Liver (tissue), 9 donors: Measurements from ENCODE around the gene CAMSAP1. TPM values are rescaled to one million over a fixed set of nuclear protein-coding genes. Genes with fewer than 3 reads are reported as not detected.

Experiments used
- DNase-seq: peaks from one replicate; pipeline ENCODE4 v3.0.0-alpha.2; 2017; ENCODE audit warnings: low spot score
- H3K27ac ChIP-seq, 2 donors: one replicate each; pipeline ENCODE4 v1.7.0; 2013; ENCODE audit warnings: inconsistent platforms in 2 of 2, low read length in 2 of 2, control low read depth in 1 of 2, low read depth in 1 of 2, mild to moderate bottlenecking in 1 of 2
- H3K27me3 ChIP-seq, 4 donors: one replicate each; pipeline versions ENCODE4 v1.6.1 to v1.7.0; 2013; ENCODE audit warnings: low read length in 3 of 4, inconsistent platforms in 1 of 4, mild to moderate bottlenecking in 1 of 4, moderate library complexity in 1 of 4; ENCODE audit not compliant: control insufficient read depth in 4 of 4, insufficient read depth in 4 of 4
- H3K36me3 ChIP-seq, 4 donors: one replicate each; pipeline versions ENCODE4 v1.6.1 to v1.7.0; 2013; ENCODE audit warnings: low read length in 3 of 4, mild to moderate bottlenecking in 3 of 4, low read depth in 1 of 4, moderate library complexity in 1 of 4; ENCODE audit not compliant: control insufficient read depth in 4 of 4, insufficient read depth in 3 of 4
- H3K4me1 ChIP-seq, 4 donors: one replicate each; pipeline versions ENCODE4 v1.6.1 to v1.7.0; 2013; ENCODE audit warnings: low read length in 3 of 4, mild to moderate bottlenecking in 3 of 4, moderate library complexity in 1 of 4; ENCODE audit not compliant: control insufficient read depth in 4 of 4, insufficient read depth in 4 of 4
- H3K4me3 ChIP-seq, 3 donors: one replicate each; pipeline versions ENCODE4 v1.6.1 to v1.7.0; 2013; ENCODE audit warnings: low read length in 3 of 3, control low read depth in 1 of 3, low read depth in 1 of 3, mild to moderate bottlenecking in 1 of 3
- H3K9ac ChIP-seq, 2 donors: one replicate each; pipeline ENCODE4 v1.7.0; 2013; ENCODE audit warnings: low read length in 2 of 2, mild to moderate bottlenecking in 2 of 2, moderate library complexity in 2 of 2, control low read depth in 1 of 2, low read depth in 1 of 2
- H3K9me3 ChIP-seq, 4 donors: one replicate each; pipeline versions ENCODE4 v1.6.1 to v1.7.0; 2013; ENCODE audit warnings: low read length in 3 of 4; ENCODE audit not compliant: control insufficient read depth in 4 of 4
- ATF3 ChIP-seq: IDR thresholded peaks from 2 replicates; pipeline ENCODE4 v1.6.1; 2016; ENCODE audit warnings: antibody characterized with exemption
- CTCF ChIP-seq: fragments of 150-350 bp; IDR thresholded peaks from 2 replicates; pipeline ENCODE4 v1.5.1; 2017; ENCODE audit warnings: improper control_type of control experiment, low read depth, low read length; ENCODE audit not compliant: missing input control
- EGR1 ChIP-seq, 2 donors: IDR thresholded peaks; 2 replicates each; pipeline ENCODE4 v1.6.1; 2016 to 2018; ENCODE audit warnings: antibody characterized with exemption in 2 of 2, low read depth in 2 of 2
- FOXA1 ChIP-seq: IDR thresholded peaks from 2 replicates; pipeline ENCODE4 v1.6.1; 2016; ENCODE audit warnings: antibody characterized with exemption
- FOXA2 ChIP-seq: IDR thresholded peaks from 2 replicates; pipeline ENCODE4 v1.6.1; 2016; ENCODE audit warnings: antibody characterized with exemption
- GABPA ChIP-seq, 2 donors: IDR thresholded peaks in 1 of 2; conservative IDR thresholded peaks in 1 of 2; 2 replicates each; pipeline ENCODE4 v1.6.1; 2016; ENCODE audit warnings: antibody characterized with exemption in 2 of 2, mild to moderate bottlenecking in 1 of 2, moderate library complexity in 1 of 2
- HNF4A ChIP-seq, 2 donors: conservative IDR thresholded peaks; 2 replicates each; pipeline ENCODE4 v1.6.1; 2016; ENCODE audit warnings: antibody characterized with exemption in 2 of 2, mild to moderate bottlenecking in 2 of 2
- JUND ChIP-seq, 2 donors: IDR thresholded peaks; 2 replicates each; pipeline ENCODE4 v1.6.1; 2016; ENCODE audit warnings: antibody characterized with exemption in 2 of 2
- MAX ChIP-seq: IDR thresholded peaks from 2 replicates; pipeline ENCODE4 v1.6.1; 2016; ENCODE audit warnings: antibody characterized with exemption
- NR2F2 ChIP-seq: IDR thresholded peaks from 2 replicates; pipeline ENCODE4 v1.6.1; 2016; ENCODE audit warnings: antibody characterized with exemption
- RAD21 ChIP-seq, 2 donors: IDR thresholded peaks; 2 replicates each; pipeline ENCODE4 v1.6.1; 2016; ENCODE audit warnings: antibody characterized with exemption in 2 of 2, mild to moderate bottlenecking in 2 of 2
- REST ChIP-seq: IDR thresholded peaks from 2 replicates; pipeline ENCODE4 v1.6.1; 2016; ENCODE audit warnings: antibody characterized with exemption, mild to moderate bottlenecking
- RXRA ChIP-seq, 2 donors: IDR thresholded peaks; 2 replicates each; pipeline ENCODE4 v1.6.1; 2017 to 2018; ENCODE audit warnings: antibody characterized with exemption in 2 of 2, mild to moderate bottlenecking in 1 of 2
- SP1 ChIP-seq: IDR thresholded peaks from 2 replicates; pipeline ENCODE4 v1.6.1; 2018; ENCODE audit warnings: antibody characterized with exemption, mild to moderate bottlenecking
- TAF1 ChIP-seq: conservative IDR thresholded peaks from 2 replicates; pipeline ENCODE4 v1.6.1; 2016; ENCODE audit warnings: antibody characterized with exemption, mild to moderate bottlenecking
- YY1 ChIP-seq: IDR thresholded peaks from 2 replicates; pipeline ENCODE4 v1.6.1; 2016; ENCODE audit warnings: antibody characterized with exemption, mild to moderate bottlenecking
- ZBTB33 ChIP-seq: IDR thresholded peaks from 2 replicates; pipeline ENCODE4 v1.6.1; 2016; ENCODE audit warnings: antibody characterized with exemption
- WGBS: extraction: QIAGEN DNeasy Blood & Tissue Kit; methylation state at CpG from one replicate; pipeline ENCODE4 v1.1.7; 2013; 5-methylcytosine and 5-hydroxymethylcytosine counted together
- polyA plus RNA-seq, 2 donors: library from polyadenylated mRNA; stranded (reverse) in 1 of 2; unstranded in 1 of 2; fragments of 200-250 nt in 1 of 2; fragments of >200 nt in 1 of 2; fragmentation: Nextera tagmentation in 1 of 2; extraction: Ambion mirVana in 1 of 2; gene quantifications; one replicate each; pipeline versions ENCODE4 v1.2.1 to v1.2.3, GENCODE V29; 2013 to 2015
- total RNA-seq, 2 donors: library from RNA; depleted of rRNA; stranded (reverse); fragments of >200 nt; gene quantifications; one replicate each; pipeline ENCODE4 v1.2.3, GENCODE V29; 2014
- donor health status: healthy.
- donor health status: healthy.
- donor health status: healthy.
- donor health status: healthy.
- donor health status: healthy.

The CAMSAP1 gene
- total and polyA plus RNA-seq, 4 donors, result 0.97 to 6.4 (median 5.1) TPM

- Histone ChIP-seq H3K4me3 (no peak overlapping the region), H3K9me3 (no peaks in the 10 kb centered on the region), H3K9ac (no peak overlapping the region), H3K4me1 (no peaks in the 10 kb centered on the region), H3K27me3 (no peaks in the 10 kb centered on the region), H3K27ac (no peak overlapping the region), H3K36me3 (no peaks in the 10 kb centered on the region)
- TF ChIP-seq ATF3 (no peak), JUND (IDR thresholded peaks at IDR 0.05) (no peak), MAX (no peak), NR2F2 (no peak), HNF4A (conservative IDR thresholded peaks at IDR 0.05) (no peak), YY1 (no peak), EGR1 (IDR thresholded peaks at IDR 0.05; ENCODE audit: low read depth in 2 of 2) (no peak), RXRA (IDR thresholded peaks at IDR 0.05) (no peak), REST (no peak), RAD21 (IDR thresholded peaks at IDR 0.05) (no peak), ZBTB33 (no peak), FOXA2 (no peak), GABPA (IDR thresholded peaks at IDR 0.05 in 1 of 2, conservative IDR thresholded peaks at IDR 0.05 in 1 of 2) (no peak), SP1 (no peak)
- no peak for DNase-seq
- WGBS, result 92% methylated on average over 7 of the region's 7 CpGs
Observed at GRCh38 chr9:135865531-135865930, 41.8 kb downstream of the CAMSAP1 start.

- no peaks in the 10 kb centered on the region for H3K9me3 ChIP-seq
- peak; percentile 81 for DNase-seq
- H3K4me1 ChIP-seq, result no peaks in the 10 kb centered on the region
- H3K4me3 ChIP-seq, result no peak overlapping the region
- no peak for TF ChIP-seq FOXA1
- TF ChIP-seq TAF1, result no peak
- TF ChIP-seq RAD21 (IDR thresholded peaks at IDR 0.05), result peak; percentile 75 to 81
- peak; percentile 77 for TF ChIP-seq CTCF
- H3K9ac ChIP-seq, result no peak overlapping the region
- no peaks in the 10 kb centered on the region for H3K27me3 ChIP-seq
- H3K36me3 ChIP-seq, result no peaks in the 10 kb centered on the region
- no peak overlapping the region for H3K27ac ChIP-seq
- WGBS, result 44% methylated on average over 8 of the region's 8 CpGs
Observed at GRCh38 chr9:135864447-135865049, 42.8 kb downstream of the CAMSAP1 start.
